CD14-positive monocyte (primary cell): ENCODE results near the gene DLEC1. TPM values are rescaled to one million over a fixed set of nuclear protein-coding genes. Genes with fewer than 3 reads are reported as not detected.
A peak's percentile ranks its signal among the peaks of the same experiment; 100 is the strongest.

ENCODE experiments used
- DNase-seq, 3 donors: peaks; one replicate each; pipeline ENCODE4 v3.0.0-alpha.2; 2011 to 2022
- H2AFZ ChIP-seq: 2 replicates; pipeline ENCODE4 v1.6.0; 2012; ENCODE audit warnings: mild to moderate bottlenecking, low read depth, low read length, inconsistent platforms; ENCODE audit not compliant: insufficient read depth, poor library complexity, severe bottlenecking
- H3K27ac ChIP-seq, 2 donors: 1 replicate in 1 of 2; 2 replicates in 1 of 2; pipeline ENCODE4 v1.5.1; 2012 to 2013; ENCODE audit warnings: low read length in 2 of 2, control low read depth in 1 of 2, inconsistent platforms in 1 of 2, low read depth in 1 of 2, mild to moderate bottlenecking in 1 of 2
- H3K27me3 ChIP-seq, 2 donors: one replicate each; pipeline versions ENCODE4 v1.6.0 to v1.6.1; 2011 to 2013; ENCODE audit warnings: low read length in 2 of 2; ENCODE audit not compliant: control insufficient read depth in 2 of 2, insufficient read depth in 2 of 2
- H3K36me3 ChIP-seq, 2 donors: replicated peaks in 1 of 2; 1 replicate in 1 of 2; 2 replicates in 1 of 2; pipeline versions ENCODE4 v1.5.1 to v1.6.1; 2012 to 2013; ENCODE audit warnings: low read length in 2 of 2, control low read depth in 1 of 2, inconsistent platforms in 1 of 2, mild to moderate bottlenecking in 1 of 2; ENCODE audit not compliant: insufficient read depth in 2 of 2, control insufficient read depth in 1 of 2
- H3K4me1 ChIP-seq, 2 donors: 1 replicate in 1 of 2; 2 replicates in 1 of 2; pipeline versions ENCODE4 v1.5.1 to v1.6.1; 2012 to 2013; ENCODE audit warnings: low read length in 2 of 2, control low read depth in 1 of 2, inconsistent platforms in 1 of 2, mild to moderate bottlenecking in 1 of 2, moderate library complexity in 1 of 2; ENCODE audit not compliant: insufficient read depth in 2 of 2, control insufficient read depth in 1 of 2
- H3K4me2 ChIP-seq: replicated peaks from 2 replicates; pipeline ENCODE3; 2012; ENCODE audit warnings: low read length, moderate library complexity, mild to moderate bottlenecking; ENCODE audit not compliant: poor library complexity, severe bottlenecking; ENCODE audit errors: extremely low read depth
- H3K4me3 ChIP-seq, 3 experiments: fragments of 200-600 bp in 1 of 3; sonication (generic) in 1 of 3; replicated peaks in 1 of 3; 1 replicate in 2 of 3; 2 replicates in 1 of 3; pipeline ENCODE4 v1.5.1; 2011 to 2013; ENCODE audit warnings: low read length in 3 of 3, mild to moderate bottlenecking in 3 of 3, control low read depth in 2 of 3, low read depth in 2 of 3, inconsistent platforms in 1 of 3, moderate library complexity in 1 of 3
- H3K79me2 ChIP-seq: 2 replicates; pipeline ENCODE4 v1.6.0; 2012; ENCODE audit warnings: mild to moderate bottlenecking, control low read depth, inconsistent platforms, low read length, moderate library complexity; ENCODE audit not compliant: insufficient read depth
- H3K9ac ChIP-seq: 2 replicates; pipeline ENCODE4 v1.6.0; 2017; ENCODE audit warnings: low read length, mild to moderate bottlenecking; ENCODE audit not compliant: insufficient read depth, poor library complexity, severe bottlenecking
- H3K9me3 ChIP-seq, 2 donors: replicated peaks in 1 of 2; 1 replicate in 1 of 2; 2 replicates in 1 of 2; pipeline versions ENCODE4 v1.5.1 to v1.6.1; 2012 to 2013; ENCODE audit warnings: low read length in 2 of 2, control low read depth in 1 of 2; ENCODE audit not compliant: control insufficient read depth in 1 of 2, insufficient read depth in 1 of 2
- H4K20me1 ChIP-seq: 2 replicates; pipeline ENCODE4 v1.6.0; 2012; ENCODE audit warnings: mild to moderate bottlenecking, low read length, control low read depth, moderate library complexity; ENCODE audit not compliant: insufficient read depth
- H3K27ac Mint-ChIP-seq, 7 donors: one replicate each; pipeline ENCODE4 v1.8.0; 2020; ENCODE audit warnings: mild to moderate bottlenecking in 7 of 7, mixed read lengths in 7 of 7, moderate library complexity in 6 of 7, inconsistent platforms in 2 of 7
- H3K27me3 Mint-ChIP-seq, 3 donors: one replicate each; pipeline ENCODE4 v1.8.0; 2021 to 2022; ENCODE audit warnings: low read depth in 3 of 3, mild to moderate bottlenecking in 3 of 3, mixed read lengths in 3 of 3, moderate library complexity in 3 of 3, inconsistent platforms in 1 of 3
- H3K36me3 Mint-ChIP-seq, 2 donors: one replicate each; pipeline ENCODE4 v1.8.0; 2020; ENCODE audit warnings: mixed read lengths in 2 of 2, inconsistent platforms in 1 of 2, mild to moderate bottlenecking in 1 of 2
- H3K4me1 Mint-ChIP-seq: one replicate; pipeline ENCODE4 v1.8.0; 2020; ENCODE audit warnings: mild to moderate bottlenecking, mixed read lengths
- H3K4me3 Mint-ChIP-seq, 2 donors: one replicate each; pipeline ENCODE4 v1.8.0; 2020; ENCODE audit warnings: mild to moderate bottlenecking in 2 of 2, mixed read lengths in 2 of 2, moderate library complexity in 1 of 2
- H3K9me3 Mint-ChIP-seq, 7 donors: one replicate each; pipeline ENCODE4 v1.8.0; 2020 to 2022; ENCODE audit warnings: mixed read lengths in 7 of 7, mild to moderate bottlenecking in 6 of 7, moderate library complexity in 6 of 7, inconsistent platforms in 2 of 7
- CTCF ChIP-seq: fragments of 200-600 bp; IDR thresholded peaks from one replicate; pipeline ENCODE4 v1.8.0; 2022; ENCODE audit warnings: antibody characterized with exemption, mild to moderate bottlenecking
- WGBS: methylation state at CpG from one replicate; pipeline ENCODE4 v1.1.5; 2013; ENCODE audit warnings: missing lambda C conversion rate; ENCODE audit not compliant: insufficient coverage; 5-methylcytosine and 5-hydroxymethylcytosine counted together
- intact Hi-C, 2 donors: fragments of 100-400 bp; cut with micrococcal nuclease; formaldehyde crosslinking; loops; one replicate each; pipeline versions ENCODE4 v1.15.0 to v1.15.1; 2023
- polyA plus RNA-seq, 3 donors: library from polyadenylated mRNA; depleted of rRNA in 1 of 3; unstranded in 2 of 3; stranded (reverse) in 1 of 3; fragments of 300-500 nt in 2 of 3; fragments of >200 nt in 1 of 3; fragmentation: Illumina TruSeq in 2 of 3; gene quantifications; 1 replicate in 2 of 3; 2 replicates in 1 of 3; pipeline ENCODE4 v1.2.3, GENCODE V29; 2012 to 2021

Gene DLEC1
- polyA plus RNA-seq, 3 donors = 0.11 to 0.81 (median 0.14) TPM

- H3K4me1 Mint-ChIP-seq = peaks cover 56% of the 10 kb centered on the region
- Histone ChIP-seq H3K9ac (no peak overlapping the region), H3K4me1 (peaks cover 56% of the 10 kb centered on the region in 2 donors), H4K20me1 (no peaks in the 10 kb centered on the region), H3K27me3 (no peaks in the 10 kb centered on the region), H3K36me3 (no peaks in the 10 kb centered on the region), H2AFZ (no peak overlapping the region), H3K27ac (no peak overlapping the region), H3K9me3 (no peaks in the 10 kb centered on the region), H3K79me2 (no peaks in the 10 kb centered on the region), H3K4me3 (no peak overlapping the region), H3K4me2 (no peak overlapping the region)
- intact Hi-C loops = no loop called here
- peaks cover 4 to 12% of the 10 kb centered on the region in 2 donors for H3K36me3 Mint-ChIP-seq
- H3K4me3 Mint-ChIP-seq = no peak overlapping the region
- no peak for TF ChIP-seq CTCF
- H3K27ac Mint-ChIP-seq = no peak overlapping the region
- no CpG with 5 or more reads among the region's 2 CpGs for WGBS
- peaks cover 0 to 4% (median 3%) of the 10 kb centered on the region in 7 donors for H3K9me3 Mint-ChIP-seq
- DNase-seq = no peak
- H3K27me3 Mint-ChIP-seq = no peaks in the 10 kb centered on the region
These were observed 116.8 kb downstream of the DLEC1 start for GRCh38 chr3:38155825-38156224.

- H3K27me3 ChIP-seq = no peaks in the 10 kb centered on the region
- no peak overlapping the region for H2AFZ ChIP-seq
- TF ChIP-seq CTCF = no peak
- WGBS = 100% methylated on average over 1 of the region's 2 CpGs
- intact Hi-C loops = no loop called here
- peaks cover 0 to 3% of the 10 kb centered on the region in 2 donors for H3K36me3 Mint-ChIP-seq
- no peak overlapping the region for H3K9ac ChIP-seq
- no peaks in the 10 kb centered on the region for H3K36me3 ChIP-seq
- peak overlapping the region in 1 of 7 donors; percentile 40 for H3K27ac Mint-ChIP-seq
- no peaks in the 10 kb centered on the region for H3K9me3 ChIP-seq
- no peak for DNase-seq
- H3K4me3 Mint-ChIP-seq = no peak overlapping the region
- no peak overlapping the region for H3K27ac ChIP-seq
- peaks cover 43 to 44% of the 10 kb centered on the region in 2 donors for H3K4me1 ChIP-seq
- H3K4me3 ChIP-seq = no peak overlapping the region
- H3K27me3 Mint-ChIP-seq = no peaks in the 10 kb centered on the region
- H4K20me1 ChIP-seq = no peaks in the 10 kb centered on the region
- H3K4me2 ChIP-seq = no peak overlapping the region
- H3K9me3 Mint-ChIP-seq = no peaks in the 10 kb centered on the region
- H3K79me2 ChIP-seq = no peaks in the 10 kb centered on the region
- H3K4me1 Mint-ChIP-seq = peaks cover 44% of the 10 kb centered on the region
These were observed 118.1 kb downstream of the DLEC1 start for GRCh38 chr3:38157117-38157516.
